Upper lobe of left lung (tissue), 6 donors: ENCODE measurements around the gene TKFC. TPM values are rescaled to one million over a fixed set of nuclear protein-coding genes. Genes with fewer than 3 reads are reported as not detected.

Experiments
- ATAC-seq, 2 donors: fragments of 200-7000 bp; cut with Tn5 transposase; one replicate each; pipeline ENCODE4 v1.9.1; 2022; ENCODE audit warnings: mild to moderate bottlenecking in 2 of 2, moderate library complexity in 2 of 2; ENCODE audit not compliant: low FRiP score in 2 of 2
- DNase-seq, 2 donors: peaks; one replicate each; pipeline ENCODE4 v3.0.0-alpha.2; 2019 to 2020
- H3K27ac ChIP-seq, 4 donors: fragments of 200-600 bp; sonication (generic); one replicate each; pipeline ENCODE4 v1.5.1; 2016 to 2019
- H3K27me3 ChIP-seq, 4 donors: fragments of 200-600 bp; sonication (generic); one replicate each; pipeline ENCODE4 v1.5.1; 2017 to 2019
- H3K36me3 ChIP-seq, 4 donors: fragments of 200-600 bp; sonication (generic); one replicate each; pipeline ENCODE4 v1.5.1; 2016 to 2019
- H3K4me1 ChIP-seq, 4 donors: fragments of 200-600 bp; sonication (generic); one replicate each; pipeline ENCODE4 v1.5.1; 2018 to 2019
- H3K4me3 ChIP-seq, 4 donors: fragments of 200-600 bp; sonication (generic); one replicate each; pipeline ENCODE4 v1.5.1; 2017 to 2019; ENCODE audit warnings: mild to moderate bottlenecking in 2 of 4, moderate library complexity in 1 of 4
- H3K9me3 ChIP-seq, 4 donors: fragments of 200-600 bp; sonication (generic); one replicate each; pipeline ENCODE4 v1.5.1; 2018 to 2019
- CTCF ChIP-seq, 6 experiments: fragments of 450-650 bp in 4 of 6; fragments of 200-600 bp in 2 of 6; sonication (generic) in 2 of 6; IDR thresholded peaks; one replicate each; pipeline ENCODE4 v1.5.1; 2016 to 2019; ENCODE audit warnings: antibody characterized with exemption in 6 of 6
- EP300 ChIP-seq, 4 donors: sonication (generic); formaldehyde crosslinking; IDR thresholded peaks; one replicate each; pipeline ENCODE4 v1.5.1; 2017; ENCODE audit warnings: antibody characterized with exemption in 4 of 4, control low read depth in 2 of 4
- POLR2A ChIP-seq, 4 donors: fragments of 450-650 bp; IDR thresholded peaks; one replicate each; pipeline ENCODE4 v1.5.1; 2016 to 2017; ENCODE audit warnings: antibody characterized with exemption in 4 of 4, mild to moderate bottlenecking in 2 of 4
- POLR2AphosphoS5 ChIP-seq, 2 donors: sonication (generic); formaldehyde crosslinking; IDR thresholded peaks; one replicate each; pipeline ENCODE4 v1.5.1; 2017; ENCODE audit warnings: antibody characterized with exemption in 2 of 2
- WGBS, 2 donors: methylation state at CpG; one replicate each; pipeline ENCODE4 v1.1.5; 2017 to 2018; 5-methylcytosine and 5-hydroxymethylcytosine counted together
- total RNA-seq, 6 donors: library from RNA; depleted of rRNA in 4 of 6; stranded (reverse); fragments of >200 nt in 4 of 6; gene quantifications; one replicate each; pipeline versions ENCODE4 v1.1.0 to v1.2.1, GENCODE V29; 2016 to 2021
- donor health status: DM: no; HTN: no; CAD: no; lungs with moderate emphysema.
- donor health status: DM: no; HTN: yes; CAD: no; lungs with severe emphysema.

Gene TKFC
- total RNA-seq, 6 donors from 2014 or later, result 26.4 to 75.4 (median 36.1) TPM

- Histone ChIP-seq H3K4me1 (peaks cover 19 to 27% (median 23%) of the 10 kb centered on the region in 4 donors), H3K36me3 (peaks cover 7 to 52% (median 34%) of the 10 kb centered on the region in 4 donors), H3K4me3 (no peak overlapping the region), H3K27me3 (no peaks in the 10 kb centered on the region), H3K27ac (no peak overlapping the region), H3K9me3 (no peaks in the 10 kb centered on the region)
- 89 to 93% methylated on average over 4 of the region's 4 CpGs for WGBS, 2 donors
- TF ChIP-seq CTCF (IDR thresholded peaks at IDR 0.05) (no peak), POLR2AphosphoS5 (IDR thresholded peaks at IDR 0.05) (no peak), EP300 (IDR thresholded peaks at IDR 0.05) (no peak), POLR2A (IDR thresholded peaks at IDR 0.05) (no peak)
- no peak for ATAC-seq
- DNase-seq, result no peak
Measured at GRCh38 chr11:61329871-61330270, 3.2 kb upstream of the TKFC start.

GRCh38 chr11:61331651-61332050 is 1.4 kb upstream of the TKFC start:
- H3K9me3 ChIP-seq, result no peaks in the 10 kb centered on the region
- peak overlapping the region in 1 of 4 donors; percentile 88 for H3K27ac ChIP-seq
- ATAC-seq, result no peak
- peaks cover 5 to 34% (median 19%) of the 10 kb centered on the region in 4 donors for H3K36me3 ChIP-seq
- WGBS, 2 donors, result 63 to 66% methylated on average over 6 of the region's 6 CpGs
- peaks cover 23 to 34% (median 31%) of the 10 kb centered on the region in 4 donors for H3K4me1 ChIP-seq
- TF ChIP-seq POLR2AphosphoS5 (IDR thresholded peaks at IDR 0.05), result no peak
- TF ChIP-seq EP300 (IDR thresholded peaks at IDR 0.05), result no peak
- TF ChIP-seq CTCF (IDR thresholded peaks at IDR 0.05), result no peak
- no peak for TF ChIP-seq POLR2A (IDR thresholded peaks at IDR 0.05)
- DNase-seq, result no peak
- H3K4me3 ChIP-seq, result peak overlapping the region; percentile 56 to 98 (median 84)
- no peaks in the 10 kb centered on the region for H3K27me3 ChIP-seq

- peaks cover 24 to 34% (median 31%) of the 10 kb centered on the region in 4 donors for H3K4me1 ChIP-seq
- H3K36me3 ChIP-seq, result peaks cover 5 to 27% (median 14%) of the 10 kb centered on the region in 4 donors
- peak overlapping the region; percentile 84 to 96 (median 91) for H3K27ac ChIP-seq
- WGBS, 2 donors, result 1% methylated on average over 9 to 12 of the region's 24 CpGs
- ATAC-seq (peak in 1 of 2 donors; percentile 14), DNase-seq (no peak)
- H3K9me3 ChIP-seq, result no peaks in the 10 kb centered on the region
- peak overlapping the region; percentile 56 to 98 (median 84) for H3K4me3 ChIP-seq
- H3K27me3 ChIP-seq, result no peaks in the 10 kb centered on the region
- TF ChIP-seq EP300 (IDR thresholded peaks at IDR 0.05) (no peak), POLR2AphosphoS5 (IDR thresholded peaks at IDR 0.05) (no peak), CTCF (IDR thresholded peaks at IDR 0.05) (no peak), POLR2A (IDR thresholded peaks at IDR 0.05) (no peak)
Measured at GRCh38 chr11:61332281-61332796, 689 bp upstream of the TKFC start.

GRCh38 chr11:61333550-61334433 is 764 bp downstream of the TKFC start:
- ATAC-seq (no peak), DNase-seq (no peak)
- Histone ChIP-seq H3K4me1 (peaks cover 24 to 34% (median 31%) of the 10 kb centered on the region in 4 donors), H3K4me3 (peak overlapping the region; percentile 56 to 98 (median 84)), H3K36me3 (peaks cover 5 to 18% (median 9%) of the 10 kb centered on the region in 4 donors), H3K27ac (peak overlapping the region; percentile 84 to 96 (median 91)), H3K9me3 (no peaks in the 10 kb centered on the region), H3K27me3 (no peaks in the 10 kb centered on the region)
- TF ChIP-seq CTCF (IDR thresholded peaks at IDR 0.05) (no peak), POLR2A (IDR thresholded peaks at IDR 0.05) (no peak), EP300 (IDR thresholded peaks at IDR 0.05) (no peak), POLR2AphosphoS5 (IDR thresholded peaks at IDR 0.05) (no peak)
- WGBS, 2 donors, result 29 to 35% methylated on average over 15 to 18 of the region's 19 CpGs
